Measurements from ENCODE around the gene PRDX5.

DNA sequence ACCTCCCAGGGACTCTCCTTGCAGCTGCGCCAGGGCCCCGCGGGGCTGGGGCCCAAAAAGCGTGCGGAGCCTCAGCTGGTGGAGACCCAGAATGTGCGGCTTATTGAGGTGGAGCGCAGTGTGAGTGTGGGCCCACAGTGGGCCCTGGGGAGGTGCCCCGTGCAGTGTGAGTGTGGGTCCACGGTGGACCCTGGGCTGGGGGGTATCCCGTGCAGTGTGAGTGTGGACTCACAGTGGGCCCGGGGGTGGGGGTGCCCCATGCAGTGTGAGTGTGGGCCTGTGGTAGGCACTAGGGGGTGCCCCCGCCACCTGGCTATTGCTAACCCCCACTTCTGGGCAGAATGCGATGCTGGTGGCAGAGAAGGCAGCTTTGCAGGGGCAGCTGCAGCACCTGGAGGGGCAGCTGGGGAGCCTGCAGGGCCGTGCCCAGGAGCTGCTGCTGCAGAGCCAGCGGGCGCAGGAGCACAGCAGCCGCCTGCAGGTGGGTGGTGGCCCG is 33.3 kb downstream of the PRDX5 start:
- TF ChIP-seq CTCF (conservative IDR thresholded peaks at IDR 0.05; ENCODE audit: low read length) (no peak), EZH2phosphoT487 (IDR thresholded peaks at IDR 0.05; ENCODE audit: borderline replicate concordance) (no peak)
